ENCODE measurements around the gene TRIM31.

Gene TRIM31

GRCh38 chr6:30155520-30156261, 42.8 kb upstream of the TRIM31 start:
- DNase-seq (ENCODE audit: insufficient read length) (no peak), FAIRE-seq (no peak)
- no peak for TF ChIP-seq POLR2A (IDR thresholded peaks at IDR 0.05; ENCODE audit: low read depth, low read length)
- no peak for TF ChIP-seq TAF1 (IDR thresholded peaks at IDR 0.05; ENCODE audit: borderline replicate concordance, low read depth, low read length)
- TF ChIP-seq POLR2AphosphoS5 (IDR thresholded peaks at IDR 0.05; ENCODE audit: low read depth, low read length), result no peak

GRCh38 chr6:30154709-30155519, 42.0 kb upstream of the TRIM31 start:
- DNase-seq (ENCODE audit: insufficient read length), result no peak

GRCh38 chr6:30154061-30154460, 41.2 kb upstream of the TRIM31 start:
- no peak for DNase-seq (ENCODE audit: insufficient read length)
- TF ChIP-seq POLR2AphosphoS5 (IDR thresholded peaks at IDR 0.05; ENCODE audit: low read depth, low read length), result no peak
- TF ChIP-seq TAF1 (IDR thresholded peaks at IDR 0.05; ENCODE audit: borderline replicate concordance, low read depth, low read length), result no peak
- no peak for TF ChIP-seq POLR2A (IDR thresholded peaks at IDR 0.05; ENCODE audit: low read depth, low read length)
- no peak for FAIRE-seq

More at GRCh38 chr6:30154709-30155519, 42.0 kb upstream of the TRIM31 start:
- TF ChIP-seq POLR2A (IDR thresholded peaks at IDR 0.05; ENCODE audit: low read depth, low read length) (no peak), TAF1 (IDR thresholded peaks at IDR 0.05; ENCODE audit: borderline replicate concordance, low read depth, low read length) (no peak), POLR2AphosphoS5 (IDR thresholded peaks at IDR 0.05; ENCODE audit: low read depth, low read length) (no peak)
- FAIRE-seq, result no peak

GRCh38 chr6:30152910-30153610, 40.2 kb upstream of the TRIM31 start:
- DNase-seq (ENCODE audit: insufficient read length) (no peak), FAIRE-seq (no peak)
- no peak for TF ChIP-seq TAF1 (IDR thresholded peaks at IDR 0.05; ENCODE audit: borderline replicate concordance, low read depth, low read length)
- TF ChIP-seq POLR2A (IDR thresholded peaks at IDR 0.05; ENCODE audit: low read depth, low read length), result no peak
- TF ChIP-seq POLR2AphosphoS5 (IDR thresholded peaks at IDR 0.05; ENCODE audit: low read depth, low read length), result no peak

GRCh38 chr6:30152016-30152673, 39.3 kb upstream of the TRIM31 start:
- DNase-seq (ENCODE audit: insufficient read length) (no peak), FAIRE-seq (no peak)
- no peak for TF ChIP-seq POLR2A (IDR thresholded peaks at IDR 0.05; ENCODE audit: low read depth, low read length)
- TF ChIP-seq TAF1 (IDR thresholded peaks at IDR 0.05; ENCODE audit: borderline replicate concordance, low read depth, low read length), result no peak
- TF ChIP-seq POLR2AphosphoS5 (IDR thresholded peaks at IDR 0.05; ENCODE audit: low read depth, low read length), result no peak

- TF ChIP-seq POLR2AphosphoS5 (IDR thresholded peaks at IDR 0.05; ENCODE audit: low read depth, low read length), result no peak
- TF ChIP-seq POLR2A (IDR thresholded peaks at IDR 0.05; ENCODE audit: low read depth, low read length), result no peak
- TF ChIP-seq TAF1 (IDR thresholded peaks at IDR 0.05; ENCODE audit: borderline replicate concordance, low read depth, low read length), result no peak
- FAIRE-seq (no peak), DNase-seq (ENCODE audit: insufficient read length) (no peak)
These were observed 38.7 kb upstream of the TRIM31 start for GRCh38 chr6:30151580-30151979.

- DNase-seq (ENCODE audit: insufficient read length) (no peak), FAIRE-seq (no peak)
- no peak for TF ChIP-seq TAF1 (IDR thresholded peaks at IDR 0.05; ENCODE audit: borderline replicate concordance, low read depth, low read length)
- no peak for TF ChIP-seq POLR2AphosphoS5 (IDR thresholded peaks at IDR 0.05; ENCODE audit: low read depth, low read length)
- no peak for TF ChIP-seq POLR2A (IDR thresholded peaks at IDR 0.05; ENCODE audit: low read depth, low read length)
These were observed 37.9 kb upstream of the TRIM31 start for GRCh38 chr6:30150671-30151395.

- TF ChIP-seq POLR2AphosphoS5 (IDR thresholded peaks at IDR 0.05; ENCODE audit: low read depth, low read length) (no peak), POLR2A (IDR thresholded peaks at IDR 0.05; ENCODE audit: low read depth, low read length) (no peak), TAF1 (IDR thresholded peaks at IDR 0.05; ENCODE audit: borderline replicate concordance, low read depth, low read length) (no peak)
- DNase-seq (ENCODE audit: insufficient read length), result no peak
- FAIRE-seq, result no peak
These were observed 37.1 kb upstream of the TRIM31 start for GRCh38 chr6:30149858-30150550.

- FAIRE-seq (no peak), DNase-seq (ENCODE audit: insufficient read length) (no peak)
- TF ChIP-seq TAF1 (IDR thresholded peaks at IDR 0.05; ENCODE audit: borderline replicate concordance, low read depth, low read length) (no peak), POLR2A (IDR thresholded peaks at IDR 0.05; ENCODE audit: low read depth, low read length) (no peak), POLR2AphosphoS5 (IDR thresholded peaks at IDR 0.05; ENCODE audit: low read depth, low read length) (no peak)
These were observed 36.3 kb upstream of the TRIM31 start for GRCh38 chr6:30149234-30149633.

GRCh38 chr6:30147096-30147495, 34.2 kb upstream of the TRIM31 start:
- TF ChIP-seq POLR2AphosphoS5 (IDR thresholded peaks at IDR 0.05; ENCODE audit: low read depth, low read length), result no peak
- TF ChIP-seq POLR2A (IDR thresholded peaks at IDR 0.05; ENCODE audit: low read depth, low read length), result no peak
- TF ChIP-seq TAF1 (IDR thresholded peaks at IDR 0.05; ENCODE audit: borderline replicate concordance, low read depth, low read length), result no peak
- no peak for FAIRE-seq
- DNase-seq (ENCODE audit: insufficient read length), result no peak
